Nephron (organoid): ENCODE data around the gene ACTRT2.
A peak's percentile ranks its signal among the peaks of the same experiment; 100 is the strongest.

Experiments used
- H3K27ac Mint-ChIP-seq, 3 experiments: 2 replicates each; pipeline ENCODE4 v1.8.0; 2020; ENCODE audit warnings: mixed read lengths in 3 of 3, mild to moderate bottlenecking in 2 of 3, moderate library complexity in 1 of 3
- H3K27me3 Mint-ChIP-seq: 2 replicates; pipeline ENCODE4 v1.8.0; 2021; ENCODE audit warnings: low read depth, mild to moderate bottlenecking, moderate library complexity, mixed read lengths
- H3K36me3 Mint-ChIP-seq: 2 replicates; pipeline ENCODE4 v1.8.0; 2020; ENCODE audit warnings: low read depth, mixed read lengths
- H3K4me1 Mint-ChIP-seq: 2 replicates; pipeline ENCODE4 v1.8.0; 2020; ENCODE audit warnings: mixed read lengths
- H3K4me3 Mint-ChIP-seq, 3 experiments: 2 replicates each; pipeline ENCODE4 v1.8.0; 2020; ENCODE audit warnings: mild to moderate bottlenecking in 3 of 3, mixed read lengths in 3 of 3, moderate library complexity in 2 of 3
- H3K9me3 Mint-ChIP-seq: 2 replicates; pipeline ENCODE4 v1.8.0; 2020; ENCODE audit warnings: mixed read lengths
- TF ChIP-seq, protein P1 (sequence below), 3 experiments: fragments of 200-600 bp; sonication (generic); IDR thresholded peaks; one replicate each; pipeline ENCODE4 v1.5.0; 2021; ENCODE audit warnings: antibody characterized with exemption in 3 of 3; ENCODE audit not compliant: unreplicated experiment in 3 of 3

ACTRT2 gene

GRCh38 chr1:2985694-2986548 lies 35.3 kb upstream of the ACTRT2 start:
- H3K9me3 Mint-ChIP-seq: peaks cover 6% of the 10 kb centered on the region
- peaks cover 43% of the 10 kb centered on the region for H3K27me3 Mint-ChIP-seq

DNA sequence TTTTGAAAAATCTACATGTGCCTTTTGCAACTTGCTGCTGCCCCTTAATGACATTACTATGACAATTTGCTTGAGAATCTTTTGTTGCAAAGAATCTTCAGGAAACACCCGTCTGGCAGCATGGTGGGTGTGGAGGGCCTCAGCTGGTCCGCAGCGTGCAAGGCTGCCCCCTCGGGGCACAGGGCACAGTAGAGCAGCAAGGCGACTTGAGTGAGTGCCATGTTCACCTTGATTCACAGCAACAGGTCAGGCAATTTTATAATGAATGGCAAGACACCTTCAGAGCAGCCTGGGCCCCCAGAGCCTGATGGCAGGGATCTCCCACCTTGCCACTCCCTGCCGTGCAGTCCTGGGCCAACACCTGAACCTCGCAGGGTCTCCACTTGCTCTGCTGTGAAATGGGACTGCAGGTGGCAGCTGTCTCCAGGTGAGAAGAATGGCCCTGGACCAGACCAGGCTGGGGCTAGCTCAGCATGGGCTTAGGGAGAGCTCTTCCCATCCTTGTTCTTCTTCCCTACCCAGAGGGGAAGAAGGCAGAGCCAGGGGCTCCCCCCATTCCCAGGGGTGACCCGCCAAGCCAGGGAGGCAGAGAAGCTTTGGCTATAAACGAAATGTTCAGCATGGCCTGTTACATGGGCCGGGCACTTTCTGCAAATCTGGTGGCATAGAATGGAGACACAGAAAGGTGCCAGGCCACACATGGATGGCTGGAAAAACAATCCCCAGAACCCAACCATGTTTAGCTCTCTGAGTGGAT lies 34.5 kb upstream of the ACTRT2 start:
- peaks cover 35% of the 10 kb centered on the region for H3K27me3 Mint-ChIP-seq
- H3K4me3 Mint-ChIP-seq: no peak overlapping the region
- H3K27ac Mint-ChIP-seq: peak overlapping the region in 2 of 3 experiments; percentile 11
- H3K9me3 Mint-ChIP-seq: peaks cover 6% of the 10 kb centered on the region
- TF ChIP-seq, protein P1, sequence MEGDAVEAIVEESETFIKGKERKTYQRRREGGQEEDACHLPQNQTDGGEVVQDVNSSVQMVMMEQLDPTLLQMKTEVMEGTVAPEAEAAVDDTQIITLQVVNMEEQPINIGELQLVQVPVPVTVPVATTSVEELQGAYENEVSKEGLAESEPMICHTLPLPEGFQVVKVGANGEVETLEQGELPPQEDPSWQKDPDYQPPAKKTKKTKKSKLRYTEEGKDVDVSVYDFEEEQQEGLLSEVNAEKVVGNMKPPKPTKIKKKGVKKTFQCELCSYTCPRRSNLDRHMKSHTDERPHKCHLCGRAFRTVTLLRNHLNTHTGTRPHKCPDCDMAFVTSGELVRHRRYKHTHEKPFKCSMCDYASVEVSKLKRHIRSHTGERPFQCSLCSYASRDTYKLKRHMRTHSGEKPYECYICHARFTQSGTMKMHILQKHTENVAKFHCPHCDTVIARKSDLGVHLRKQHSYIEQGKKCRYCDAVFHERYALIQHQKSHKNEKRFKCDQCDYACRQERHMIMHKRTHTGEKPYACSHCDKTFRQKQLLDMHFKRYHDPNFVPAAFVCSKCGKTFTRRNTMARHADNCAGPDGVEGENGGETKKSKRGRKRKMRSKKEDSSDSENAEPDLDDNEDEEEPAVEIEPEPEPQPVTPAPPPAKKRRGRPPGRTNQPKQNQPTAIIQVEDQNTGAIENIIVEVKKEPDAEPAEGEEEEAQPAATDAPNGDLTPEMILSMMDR (IDR thresholded peaks at IDR 0.05; ENCODE audit: unreplicated experiment in 3 of 3): no peak
- peaks cover 25% of the 10 kb centered on the region for H3K4me1 Mint-ChIP-seq
- H3K36me3 Mint-ChIP-seq: peaks cover 7% of the 10 kb centered on the region

More at GRCh38 chr1:2985694-2986548, 35.3 kb upstream of the ACTRT2 start:
- Mint-ChIP-seq H3K27ac (peak overlapping the region in 2 of 3 experiments; percentile 11 to 88), H3K4me3 (peak overlapping the region in 2 of 3 experiments; percentile 6 to 8), H3K36me3 (peaks cover 7% of the 10 kb centered on the region), H3K4me1 (peaks cover 30% of the 10 kb centered on the region)
- TF ChIP-seq, protein P1 (IDR thresholded peaks at IDR 0.05; ENCODE audit: unreplicated experiment in 3 of 3): no peak

GRCh38 chr1:2987773-2988172 lies 33.5 kb upstream of the ACTRT2 start:
- no peak overlapping the region for H3K27ac Mint-ChIP-seq
- H3K4me1 Mint-ChIP-seq: peaks cover 24% of the 10 kb centered on the region
- H3K36me3 Mint-ChIP-seq: peaks cover 7% of the 10 kb centered on the region
- H3K27me3 Mint-ChIP-seq: peaks cover 37% of the 10 kb centered on the region
- TF ChIP-seq, protein P1 (IDR thresholded peaks at IDR 0.05; ENCODE audit: unreplicated experiment in 3 of 3): no peak
- H3K9me3 Mint-ChIP-seq: peaks cover 10% of the 10 kb centered on the region
- H3K4me3 Mint-ChIP-seq: no peak overlapping the region

GRCh38 chr1:2988256-2988655 lies 33.0 kb upstream of the ACTRT2 start:
- Mint-ChIP-seq H3K4me3 (no peak overlapping the region), H3K36me3 (peaks cover 7% of the 10 kb centered on the region), H3K4me1 (peaks cover 24% of the 10 kb centered on the region), H3K27ac (no peak overlapping the region), H3K9me3 (peaks cover 15% of the 10 kb centered on the region), H3K27me3 (peaks cover 37% of the 10 kb centered on the region)
- TF ChIP-seq, protein P1 (IDR thresholded peaks at IDR 0.05; ENCODE audit: unreplicated experiment in 3 of 3): no peak

- Mint-ChIP-seq H3K27ac (no peak overlapping the region), H3K4me3 (no peak overlapping the region), H3K4me1 (peaks cover 24% of the 10 kb centered on the region), H3K9me3 (peaks cover 23% of the 10 kb centered on the region), H3K36me3 (peaks cover 7% of the 10 kb centered on the region), H3K27me3 (peaks cover 37% of the 10 kb centered on the region)
- TF ChIP-seq, protein P1 (IDR thresholded peaks at IDR 0.05; ENCODE audit: unreplicated experiment in 3 of 3): no peak
These were observed 32.1 kb upstream of the ACTRT2 start for GRCh38 chr1:2989185-2989584.
